Gastrocnemius medialis (tissue), 4 donors: ENCODE data around the gene RASD1.

Source experiments
- CTCF ChIP-seq, 5 experiments: fragments of 450-650 bp in 3 of 5; fragments of 200-600 bp in 2 of 5; sonication (generic) in 2 of 5; IDR thresholded peaks in 4 of 5; conservative IDR thresholded peaks in 1 of 5; 1 replicate in 4 of 5; 2 replicates in 1 of 5; pipeline ENCODE4 v1.5.1; 2016 to 2019; ENCODE audit warnings: antibody characterized with exemption in 5 of 5, mild to moderate bottlenecking in 3 of 5, moderate library complexity in 3 of 5
- POLR2A ChIP-seq, 2 donors: fragments of 450-650 bp; IDR thresholded peaks; one replicate each; pipeline ENCODE4 v1.6.1; 2017; ENCODE audit warnings: antibody characterized with exemption in 2 of 2, mild to moderate bottlenecking in 2 of 2, moderate library complexity in 2 of 2

GRCh38 chr17:17497845-17498520 is 1.8 kb upstream of the RASD1 start:
- no peak for TF ChIP-seq CTCF (IDR thresholded peaks at IDR 0.05 in 4 of 5, conservative IDR thresholded peaks at IDR 0.05 in 1 of 5)
- no peak for TF ChIP-seq POLR2A (IDR thresholded peaks at IDR 0.05)
